Body of pancreas (tissue), 4 donors: ENCODE results near the gene ELP4.

Source experiments
- CTCF ChIP-seq, 7 experiments: fragments of 450-650 bp in 4 of 7; fragments of 200-600 bp in 3 of 7; sonication (generic) in 3 of 7; IDR thresholded peaks; one replicate each; pipeline ENCODE4 v1.5.1; 2016 to 2019; ENCODE audit warnings: antibody characterized with exemption in 7 of 7
- POLR2A ChIP-seq, 3 donors: fragments of 450-650 bp; IDR thresholded peaks; one replicate each; pipeline ENCODE4 v1.6.1; 2016; ENCODE audit warnings: antibody characterized with exemption in 3 of 3, mild to moderate bottlenecking in 2 of 3

DNA sequence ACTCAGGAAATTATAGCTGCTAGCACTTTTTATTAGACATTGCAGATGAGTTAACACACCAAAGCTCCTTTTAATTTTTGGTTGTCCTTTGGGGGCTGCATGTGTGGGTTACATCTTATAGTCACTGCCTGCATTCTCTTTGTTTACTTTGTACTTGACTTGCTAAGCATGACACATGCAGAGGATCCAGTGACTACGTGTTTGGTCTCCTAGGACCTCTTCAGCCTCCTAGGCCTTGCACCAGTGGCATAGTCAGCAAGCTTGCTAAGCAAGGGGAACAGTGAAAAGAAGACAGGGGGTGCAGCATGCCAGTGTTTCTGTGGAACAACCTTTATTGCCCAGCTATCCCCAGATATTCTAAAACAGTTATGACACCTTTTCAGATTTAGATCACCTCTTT lies 193.4 kb downstream of the ELP4 start:
- no peak for TF ChIP-seq CTCF (IDR thresholded peaks at IDR 0.05)
- no peak for TF ChIP-seq POLR2A (IDR thresholded peaks at IDR 0.05)
